GM20000 (cell line): ENCODE results near the gene DNAJB14.

ENCODE experiments used
- DNase-seq: peaks from one replicate; pipeline ENCODE4 v3.0.0; 2012; ENCODE audit warnings: low spot score
- TF ChIP-seq, protein P1 (sequence below): IDR thresholded peaks from 2 replicates; pipeline ENCODE4 v1.5.1; 2012; ENCODE audit warnings: mild to moderate bottlenecking, control low read depth; ENCODE audit errors: extremely low read depth, missing control alignments

DNAJB14 gene

DNA sequence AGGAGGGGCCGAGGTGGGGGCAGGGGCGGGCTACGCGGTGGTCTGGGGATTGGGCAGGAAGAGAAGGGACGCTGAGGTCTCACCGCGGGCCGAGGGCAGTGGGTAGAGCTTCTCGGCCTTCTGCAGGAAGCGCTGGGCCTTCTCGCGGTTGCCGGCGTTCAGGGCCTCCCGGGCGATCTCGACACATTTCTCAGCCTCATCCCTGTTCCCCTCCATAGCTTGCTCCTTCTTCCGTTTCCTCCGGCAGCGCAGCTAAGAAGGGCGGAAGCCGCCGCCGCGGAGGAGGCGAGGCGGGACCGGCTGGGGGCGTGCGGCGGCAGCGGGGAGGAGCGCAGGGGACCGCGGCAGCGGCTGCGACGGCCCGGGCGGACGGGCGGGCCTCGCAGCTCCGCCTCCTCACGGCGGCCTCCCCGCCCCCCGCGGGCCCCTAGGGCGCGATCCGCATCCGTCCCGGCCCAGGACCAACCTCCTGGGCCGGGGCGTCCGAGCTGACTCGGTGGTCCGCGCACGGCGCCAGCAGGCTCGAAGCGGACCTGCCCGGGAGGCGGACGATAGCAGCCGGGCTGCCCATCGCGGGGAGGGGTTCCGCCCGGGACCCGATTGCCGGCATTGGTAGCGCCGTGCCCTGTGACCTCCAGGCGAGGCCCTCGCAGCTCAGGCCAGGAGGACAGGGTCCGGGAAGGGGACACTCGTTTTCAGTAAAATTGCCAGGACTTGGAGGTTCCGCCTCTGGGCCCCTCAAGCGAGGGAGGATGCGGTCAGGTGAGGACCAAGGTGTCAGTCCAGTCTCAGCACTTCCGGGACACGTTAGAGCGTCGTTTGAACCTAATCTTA lies at the start of gene DNAJB14:
Gene DNAJB14 (minus strand): TSS at position 263 of the 834 bp plus-strand sequence. CDS start 47 bp downstream, at position 216.
- DNase-seq, result peak; percentile 90
- TF ChIP-seq, protein P1, sequence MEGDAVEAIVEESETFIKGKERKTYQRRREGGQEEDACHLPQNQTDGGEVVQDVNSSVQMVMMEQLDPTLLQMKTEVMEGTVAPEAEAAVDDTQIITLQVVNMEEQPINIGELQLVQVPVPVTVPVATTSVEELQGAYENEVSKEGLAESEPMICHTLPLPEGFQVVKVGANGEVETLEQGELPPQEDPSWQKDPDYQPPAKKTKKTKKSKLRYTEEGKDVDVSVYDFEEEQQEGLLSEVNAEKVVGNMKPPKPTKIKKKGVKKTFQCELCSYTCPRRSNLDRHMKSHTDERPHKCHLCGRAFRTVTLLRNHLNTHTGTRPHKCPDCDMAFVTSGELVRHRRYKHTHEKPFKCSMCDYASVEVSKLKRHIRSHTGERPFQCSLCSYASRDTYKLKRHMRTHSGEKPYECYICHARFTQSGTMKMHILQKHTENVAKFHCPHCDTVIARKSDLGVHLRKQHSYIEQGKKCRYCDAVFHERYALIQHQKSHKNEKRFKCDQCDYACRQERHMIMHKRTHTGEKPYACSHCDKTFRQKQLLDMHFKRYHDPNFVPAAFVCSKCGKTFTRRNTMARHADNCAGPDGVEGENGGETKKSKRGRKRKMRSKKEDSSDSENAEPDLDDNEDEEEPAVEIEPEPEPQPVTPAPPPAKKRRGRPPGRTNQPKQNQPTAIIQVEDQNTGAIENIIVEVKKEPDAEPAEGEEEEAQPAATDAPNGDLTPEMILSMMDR, result no peak

DNA sequence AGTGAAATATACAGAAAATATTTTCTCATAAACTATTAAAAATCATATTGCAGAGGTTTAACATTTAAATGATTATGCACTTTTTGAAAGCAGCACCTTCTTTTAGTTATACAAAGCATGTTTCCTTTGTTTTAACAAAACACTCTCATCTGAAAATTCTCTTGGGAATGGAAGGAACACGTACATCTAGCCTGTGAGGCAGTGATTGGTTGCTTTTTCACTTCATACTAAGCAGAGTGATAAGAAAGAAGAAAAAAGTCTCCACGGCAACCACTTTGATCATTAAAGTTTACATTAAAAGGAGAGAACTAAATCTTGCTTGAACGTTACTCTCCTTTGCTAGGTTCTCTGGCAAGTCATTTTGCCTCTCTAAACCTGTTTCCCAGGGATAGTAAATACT lies 45.3 kb upstream of the DNAJB14 start:
- no peak for DNase-seq
- TF ChIP-seq, protein P1, result no peak

DNA sequence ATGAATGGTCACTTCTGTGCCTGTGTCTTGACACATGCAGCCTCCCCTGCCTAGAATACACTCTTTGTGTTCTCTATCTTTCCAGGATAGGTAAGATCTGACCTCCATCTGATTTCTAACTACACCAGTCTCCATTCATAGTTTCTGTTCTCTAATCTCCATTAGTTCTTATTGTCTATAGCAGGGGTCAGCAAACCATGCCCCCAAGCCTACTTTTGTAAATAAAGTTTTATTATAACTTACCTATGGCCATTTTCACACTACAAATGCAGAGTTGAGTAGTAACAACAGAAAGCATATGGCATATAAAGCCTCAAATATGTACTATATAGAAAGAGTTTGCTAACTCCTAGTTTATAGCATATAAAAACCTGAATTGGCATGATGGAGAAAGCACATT lies 41.3 kb upstream of the DNAJB14 start:
- TF ChIP-seq, protein P1, result no peak
- DNase-seq, result no peak

DNA sequence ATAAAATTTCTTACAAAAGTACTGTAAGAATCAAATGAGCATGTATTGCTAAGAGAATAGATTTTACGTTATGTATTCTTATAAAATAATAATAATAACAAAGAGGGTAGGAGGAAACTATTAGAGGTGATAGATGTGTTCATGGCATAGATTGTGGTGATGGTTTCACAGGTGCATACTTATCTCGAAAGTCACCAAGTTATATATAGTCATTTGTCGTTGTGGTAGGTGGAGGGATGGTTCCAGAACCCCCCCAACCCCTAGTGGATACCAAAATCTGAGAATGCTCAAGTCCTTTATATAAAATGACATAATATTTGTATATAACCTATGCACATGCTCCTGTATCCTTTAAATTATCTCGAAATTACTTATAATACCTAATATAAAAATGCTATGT lies 40.4 kb upstream of the DNAJB14 start:
- TF ChIP-seq, protein P1, result no peak
- no peak for DNase-seq

DNA sequence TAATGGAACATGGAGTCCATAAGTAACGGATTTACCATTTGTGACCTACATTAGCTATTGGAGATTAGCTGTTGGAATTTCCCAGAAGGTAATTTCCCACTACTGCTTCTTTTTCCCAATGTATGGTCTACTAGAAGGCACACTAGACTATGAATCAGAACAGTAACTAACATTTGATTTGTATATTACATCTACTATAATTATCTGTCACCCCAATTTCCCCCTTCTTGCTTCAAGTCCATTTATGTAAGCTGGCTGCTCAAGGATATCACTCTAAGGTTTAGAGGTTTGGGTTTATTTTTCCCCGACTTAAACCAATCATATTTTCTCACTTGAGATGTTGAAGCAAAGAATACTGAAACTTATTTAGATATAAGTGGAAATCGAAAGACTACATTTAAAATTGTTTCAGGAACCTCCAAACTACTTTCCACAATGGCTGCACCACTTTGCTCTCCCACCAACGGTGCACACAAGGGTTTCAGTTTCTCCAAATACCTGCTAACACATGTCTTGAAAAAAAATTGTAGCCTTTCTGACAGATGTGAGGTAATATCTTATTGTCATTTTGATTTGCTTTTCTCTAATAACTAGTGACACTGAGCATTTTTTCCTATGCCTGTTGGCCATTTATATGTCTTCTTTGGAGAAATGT lies 37.0 kb upstream of the DNAJB14 start:
- TF ChIP-seq, protein P1, result no peak
- no peak for DNase-seq

DNA sequence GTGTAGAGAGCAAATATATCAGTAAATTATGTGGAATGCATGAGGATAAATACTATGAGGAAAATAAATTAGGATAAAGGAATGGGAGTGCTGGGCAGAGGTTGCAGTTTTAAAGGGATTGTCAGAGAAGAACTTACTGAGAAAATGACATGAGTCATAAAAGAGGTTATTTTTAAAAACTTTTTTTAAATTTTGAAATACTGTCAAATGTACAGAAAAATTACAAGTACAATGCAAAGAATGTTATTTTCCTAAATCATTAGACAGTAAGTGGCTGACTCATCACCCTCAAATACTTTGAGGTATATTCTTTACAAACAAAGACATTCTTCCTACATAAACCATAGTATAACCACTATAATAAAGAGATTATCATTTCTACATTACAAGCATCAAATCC lies 33.5 kb upstream of the DNAJB14 start:
- DNase-seq, result no peak
- TF ChIP-seq, protein P1, result no peak

DNA sequence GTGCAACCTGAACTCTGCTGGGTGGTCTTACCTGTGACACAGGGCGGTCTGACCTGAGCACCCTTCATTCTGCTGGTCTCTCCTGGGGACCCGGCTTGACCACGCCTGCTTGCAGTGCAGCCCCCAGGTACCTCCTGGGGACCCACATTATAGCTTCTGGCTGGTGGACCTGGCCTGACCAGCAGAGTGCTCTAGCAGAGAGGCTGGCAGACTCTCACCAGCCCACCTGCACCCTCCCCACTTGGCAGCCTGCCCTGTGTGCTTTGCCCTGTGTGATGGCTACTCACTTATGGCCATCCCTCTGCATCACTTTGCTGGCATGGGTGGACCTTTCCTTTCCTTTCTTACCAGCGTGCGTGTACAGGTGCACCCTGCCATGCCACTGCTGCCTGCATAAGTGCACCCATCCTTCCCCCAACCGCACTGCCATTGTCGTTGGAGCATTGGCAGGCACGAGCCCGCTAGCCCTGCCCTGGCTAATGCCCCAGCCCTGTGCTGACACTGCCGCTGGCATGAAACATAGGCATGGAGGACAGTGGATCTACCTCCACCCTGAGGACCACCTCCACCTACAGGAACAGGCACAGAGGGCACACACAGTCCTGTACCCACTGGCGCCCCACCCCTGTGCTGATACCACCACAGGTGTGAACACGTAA lies 25.2 kb upstream of the DNAJB14 start:
- no peak for DNase-seq
- TF ChIP-seq, protein P1, result no peak
